Hematopoietic multipotent progenitor cell treated with erythropoietin and hydrocortisone succinate and interleukin-3 and kit ligand, for 17 days (in vitro differentiated cells): ENCODE results near the gene SLBP.

Experiments
- DNase-seq: peaks from one replicate; pipeline ENCODE4 v3.0.0-alpha.2; 2015; ENCODE audit warnings: low spot score

SLBP gene

DNA sequence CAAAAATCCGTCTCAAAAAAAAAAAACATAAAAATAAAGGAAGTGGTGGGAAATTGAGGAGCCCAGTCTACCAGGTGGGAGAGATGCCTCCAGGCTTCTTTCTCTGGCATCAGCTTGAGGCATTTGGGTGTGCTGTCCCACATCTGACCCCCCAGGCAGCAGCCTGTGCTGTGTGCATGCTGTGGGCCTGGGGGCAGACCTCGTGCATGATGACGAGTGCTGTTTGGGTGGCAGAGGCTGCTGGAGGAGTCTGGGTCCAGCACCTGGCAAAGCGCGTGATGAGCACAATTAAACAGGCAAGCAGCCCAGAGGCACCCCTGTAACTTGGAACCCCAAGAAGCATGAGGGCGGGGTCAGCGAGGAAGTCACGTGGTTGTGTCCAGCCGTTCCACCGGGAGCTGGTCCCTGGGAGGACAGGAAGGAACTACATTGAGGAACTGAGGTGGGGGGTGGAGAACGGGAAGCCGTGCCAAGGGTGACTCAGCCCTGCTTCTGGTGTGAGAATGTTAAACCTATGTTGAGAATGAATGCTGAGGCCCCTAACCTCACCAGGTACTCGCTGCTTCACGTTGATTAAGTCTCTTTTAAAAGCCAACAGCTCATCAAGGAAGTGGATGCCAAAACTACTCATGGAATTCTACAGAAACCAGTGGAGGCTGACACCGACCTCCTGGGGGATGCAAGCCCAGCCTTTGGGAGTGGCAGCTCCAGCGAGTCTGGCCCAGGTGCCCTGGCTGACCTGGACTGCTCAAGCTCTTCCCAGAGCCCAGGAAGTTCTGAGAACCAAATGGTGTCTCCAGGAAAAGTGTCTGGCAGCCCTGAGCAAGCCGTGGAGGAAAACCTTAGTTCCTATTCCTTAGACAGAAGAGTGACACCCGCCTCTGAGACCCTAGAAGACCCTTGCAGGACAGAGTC is 15.3 kb upstream of the SLBP start:
- no peak for DNase-seq

GRCh38 chr4:1726146-1726934 is 14.2 kb upstream of the SLBP start:
- peak; percentile 90 for DNase-seq

DNA sequence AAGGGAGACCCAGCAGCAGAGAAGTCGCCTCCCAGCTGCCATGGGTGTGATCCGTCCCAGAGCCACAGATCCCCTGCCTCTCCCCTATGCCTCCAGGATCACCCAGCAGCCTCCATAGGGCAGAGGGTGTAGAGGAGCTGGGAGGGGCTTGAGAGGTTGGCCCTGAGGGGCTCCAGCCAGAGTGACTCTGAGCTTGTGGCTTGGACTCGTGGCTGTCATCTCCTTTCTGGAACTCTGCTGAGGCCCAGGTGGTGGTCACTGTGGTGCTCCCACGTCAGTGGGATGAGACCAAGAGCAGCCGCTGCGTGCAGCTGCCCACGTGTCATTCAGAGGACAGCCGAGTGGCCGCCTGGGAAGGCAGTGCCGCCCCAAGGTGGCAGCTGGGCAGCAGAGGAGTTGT is 13.4 kb upstream of the SLBP start:
- DNase-seq, result no peak

DNA sequence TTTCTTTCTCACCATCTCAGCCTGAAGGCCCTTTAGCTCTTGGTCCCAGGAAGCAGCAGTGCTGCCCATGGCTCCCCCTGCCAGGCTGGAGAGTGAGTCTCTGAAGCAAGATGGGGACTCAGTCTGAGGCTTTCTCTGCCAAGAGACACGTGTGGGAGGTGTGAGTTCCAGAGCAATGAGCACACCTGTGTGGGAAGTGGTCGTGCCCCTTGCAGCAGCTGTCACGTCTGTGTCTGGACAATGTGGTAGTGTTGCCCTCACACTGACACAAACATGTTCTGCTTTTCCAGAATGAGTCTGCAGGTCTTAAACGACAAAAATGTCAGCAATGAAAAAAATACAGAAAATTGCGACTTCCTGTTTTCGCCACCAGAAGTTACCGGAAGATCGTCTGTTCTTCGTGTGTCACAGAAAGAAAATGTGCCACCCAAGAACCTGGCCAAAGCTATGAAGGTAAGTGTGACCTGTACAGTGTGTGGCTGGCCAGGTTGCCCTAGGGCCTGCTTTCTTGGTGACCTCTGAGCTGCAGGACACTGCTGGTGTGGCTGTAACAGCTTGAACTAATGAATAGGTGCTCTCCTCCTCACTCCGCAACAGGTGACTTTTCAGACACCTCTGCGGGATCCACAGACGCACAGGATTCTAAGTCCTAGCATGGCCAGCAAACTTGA is 11.1 kb upstream of the SLBP start:
- DNase-seq, result no peak

DNA sequence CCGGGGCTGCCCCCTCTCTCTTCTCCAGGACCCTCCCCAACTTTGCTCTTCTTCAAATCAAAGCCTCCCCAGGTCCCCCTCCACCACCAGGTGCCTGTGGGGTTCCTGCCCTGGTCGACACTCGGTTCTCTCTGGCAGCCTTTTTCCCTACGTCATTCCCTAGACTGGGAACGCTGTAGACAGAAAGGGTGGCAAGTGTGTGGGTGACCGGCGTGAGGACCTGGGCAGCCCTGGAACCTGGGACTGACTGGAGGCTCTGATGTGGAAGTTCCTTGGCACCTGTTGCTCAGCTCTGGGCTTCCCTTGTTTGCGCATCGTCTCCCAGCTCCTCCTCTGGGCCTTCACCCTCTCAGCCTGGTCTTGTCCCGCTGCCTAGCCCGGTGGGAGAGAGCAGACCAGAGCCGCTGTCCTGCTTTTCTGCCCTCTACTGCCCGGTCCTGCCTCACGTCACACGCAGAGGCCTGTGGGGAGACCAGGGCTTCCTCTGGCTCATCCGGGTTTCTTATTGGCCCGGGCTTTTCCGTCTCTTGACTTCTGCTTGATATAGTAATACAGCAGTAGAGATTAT is 10.5 kb upstream of the SLBP start:
- DNase-seq, result no peak

- DNase-seq, result no peak
Measured at GRCh38 chr4:1721666-1722550, 9.8 kb upstream of the SLBP start.

- DNase-seq, result peak; percentile 90
Measured at GRCh38 chr4:1721003-1721665, 9.0 kb upstream of the SLBP start, which contains the start of the genes TACC3 and TMEM129. TACC3 (plus strand) TSS chr4:1721521; CDS start chr4:1723422, 1,901 bp downstream. TMEM129 (minus strand) TSS chr4:1721323; CDS start chr4:1720837, 486 bp downstream.

GRCh38 chr4:1720163-1720983 is 8.3 kb upstream of the SLBP start:
- DNase-seq, result peak; percentile 26

GRCh38 chr4:1718095-1718850 is 6.2 kb upstream of the SLBP start:
- DNase-seq, result no peak

GRCh38 chr4:1717129-1718094 is 5.3 kb upstream of the SLBP start:
- no peak for DNase-seq

DNA sequence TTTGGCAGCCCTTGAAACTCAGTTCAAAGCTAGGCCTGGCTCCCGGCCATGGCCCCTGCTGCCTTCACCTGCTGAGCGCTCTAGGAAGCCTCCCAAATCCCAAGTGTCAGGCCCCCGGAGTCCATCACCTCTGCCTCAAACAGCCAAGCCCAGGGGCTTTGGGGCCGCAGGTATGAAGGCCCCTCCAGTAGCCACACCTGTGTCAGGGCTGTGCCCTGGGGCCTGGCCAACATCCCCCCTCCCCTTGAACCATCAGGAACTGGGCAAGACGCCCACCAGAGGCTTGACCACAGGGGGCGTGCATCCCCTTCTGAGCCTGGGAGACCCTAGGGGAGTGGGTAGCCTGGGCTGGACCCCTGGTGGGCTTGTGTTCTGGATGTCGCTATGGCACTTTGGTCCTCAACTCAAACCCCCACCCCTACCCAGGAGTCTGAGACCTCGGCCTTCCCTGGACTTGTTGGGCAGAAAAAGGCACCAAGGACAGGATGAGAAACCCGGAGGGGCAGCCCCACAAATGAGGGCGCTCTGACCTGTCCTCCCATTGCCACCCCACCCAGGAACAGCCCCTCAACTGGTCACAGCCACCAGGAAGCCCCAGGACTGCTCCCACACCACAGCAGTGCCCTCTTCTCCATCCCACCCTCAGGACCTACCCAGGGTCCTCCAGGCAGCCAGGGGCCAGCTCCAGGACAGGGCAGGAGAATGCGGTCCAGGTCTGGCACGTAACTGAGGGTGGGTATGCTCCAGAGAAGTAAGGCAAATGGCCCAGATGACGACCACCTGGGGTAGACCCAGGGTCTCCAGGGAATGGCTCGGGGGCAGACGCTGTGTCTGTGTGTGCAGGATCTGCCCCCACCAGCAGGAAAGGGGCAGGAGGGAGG is 4.2 kb upstream of the SLBP start:
- DNase-seq, result no peak

DNA sequence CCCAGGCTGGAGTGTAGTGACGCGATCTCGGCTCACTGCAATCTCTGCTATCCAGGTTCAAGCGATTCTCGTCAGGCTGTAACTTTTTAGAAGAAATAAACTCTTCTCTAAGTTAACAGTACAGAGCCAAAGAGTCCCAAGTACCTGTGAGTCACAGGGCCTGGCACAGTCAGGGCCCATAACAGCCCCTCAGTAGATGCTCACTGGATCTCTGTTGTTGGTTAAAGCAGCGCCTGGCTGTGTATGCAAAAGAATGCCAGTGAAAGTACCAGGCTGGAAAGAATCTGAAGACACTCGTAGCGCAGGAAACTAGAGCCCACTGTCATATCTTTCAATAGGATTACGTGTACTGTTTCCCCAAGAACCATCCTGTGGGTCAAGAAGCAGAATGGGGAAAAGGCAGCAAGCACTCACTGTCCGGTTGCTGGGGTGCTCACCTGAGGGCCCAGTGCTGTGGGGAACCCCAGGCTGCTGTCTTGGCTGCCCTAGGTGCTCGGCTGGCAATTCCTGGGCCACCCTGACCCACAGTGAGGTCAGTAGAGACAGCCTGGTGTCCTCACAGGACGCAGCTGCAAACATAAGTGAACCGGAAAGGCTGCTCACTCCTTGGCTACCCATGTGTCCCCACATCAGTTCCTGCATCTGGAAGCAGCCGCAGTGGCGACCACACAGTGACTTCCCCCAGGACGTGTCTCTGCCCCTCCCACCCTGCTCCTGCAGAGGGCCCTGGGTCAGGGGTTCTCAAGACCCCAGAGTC is 3.1 kb upstream of the SLBP start:
- DNase-seq, result no peak

- no peak for DNase-seq
Measured at GRCh38 chr4:1714303-1715001, 2.3 kb upstream of the SLBP start.

DNA sequence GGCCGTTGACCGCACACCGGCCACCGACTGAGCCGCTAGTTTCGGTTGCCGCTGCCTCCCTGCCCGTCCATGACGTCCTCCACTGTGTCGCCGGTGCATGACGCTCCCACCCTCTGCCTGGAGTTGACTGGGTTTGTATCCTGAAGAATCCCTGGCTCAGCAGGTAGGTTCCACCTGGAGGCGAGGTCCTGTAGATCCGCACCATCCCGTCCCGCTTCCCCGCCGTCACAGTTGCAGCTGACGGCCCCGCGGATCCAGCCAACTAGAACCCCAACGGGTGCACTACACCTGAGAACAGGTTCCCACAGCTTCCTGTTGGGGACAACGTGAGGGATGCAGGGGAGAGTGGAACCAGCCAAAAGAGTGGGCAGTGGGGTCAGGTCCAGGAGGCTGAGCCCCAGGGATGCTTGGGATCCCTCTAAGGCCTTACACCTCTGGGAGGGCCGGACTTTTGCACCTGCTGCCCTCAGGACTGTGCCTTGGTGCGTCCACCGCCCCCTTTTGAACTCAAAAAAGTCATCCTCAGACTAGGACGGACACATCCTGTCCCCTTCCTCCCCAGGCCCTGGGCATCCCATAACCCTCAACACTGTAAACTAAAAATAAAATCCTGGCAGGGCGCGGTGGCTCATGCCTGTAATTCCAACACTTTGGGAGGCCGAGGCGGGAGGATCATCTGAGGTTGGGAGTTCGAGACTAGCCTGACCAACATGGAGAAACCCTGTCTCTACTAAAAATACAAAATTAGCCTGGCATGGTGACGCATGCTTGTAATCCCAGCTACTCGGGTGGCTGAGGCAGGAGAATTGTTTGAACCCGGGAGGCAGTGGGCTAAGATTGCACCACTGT is 1.1 kb upstream of the SLBP start:
- no peak for DNase-seq
